BE2C (cell line): ENCODE measurements around the gene PRX.

Experiments
- DNase-seq: peaks from one replicate; pipeline ENCODE4 v3.0.0-alpha.2; 2020
- H3K27me3 ChIP-seq: fragments of 250-450 bp; sonication (Bioruptor Pico); 2 replicates; pipeline ENCODE4 v1.5.1; 2020; ENCODE audit warnings: mild to moderate bottlenecking
- H3K36me3 ChIP-seq: fragments of 250-450 bp; sonication (Bioruptor Pico); 2 replicates; pipeline ENCODE4 v1.5.1; 2020; ENCODE audit warnings: mild to moderate bottlenecking
- H3K4me1 ChIP-seq: fragments of 250-450 bp; sonication (Bioruptor Pico); 2 replicates; pipeline ENCODE4 v1.5.1; 2020
- H3K4me3 ChIP-seq: 2 replicates; pipeline ENCODE4 v1.5.1; 2011; ENCODE audit warnings: low read depth, low read length
- H3K9me3 ChIP-seq: fragments of 250-450 bp; sonication (Bioruptor Pico); 2 replicates; pipeline ENCODE4 v1.5.1; 2020
- CTCF ChIP-seq: IDR thresholded peaks from 2 replicates; pipeline ENCODE4 v1.5.1; 2012; ENCODE audit warnings: mild to moderate bottlenecking, low read depth, low read length

Gene PRX

GRCh38 chr19:40363069-40363468 lies 50.1 kb downstream of the PRX start:
- Histone ChIP-seq H3K4me1 (peaks cover 9% of the 10 kb centered on the region), H3K36me3 (peaks cover 11% of the 10 kb centered on the region), H3K9me3 (no peaks in the 10 kb centered on the region), H3K27me3 (no peaks in the 10 kb centered on the region), H3K4me3 (no peak overlapping the region)
- DNase-seq = no peak
- no peak for TF ChIP-seq CTCF

- DNase-seq = no peak
Observed at GRCh38 chr19:40362160-40362559, 51.0 kb downstream of the PRX start.

GRCh38 chr19:40360708-40361241 lies 52.4 kb downstream of the PRX start:
- no peak for TF ChIP-seq CTCF
- Histone ChIP-seq H3K4me1 (no peaks in the 10 kb centered on the region), H3K9me3 (no peaks in the 10 kb centered on the region), H3K27me3 (no peaks in the 10 kb centered on the region), H3K36me3 (no peaks in the 10 kb centered on the region), H3K4me3 (no peak overlapping the region)
- DNase-seq = no peak

More at GRCh38 chr19:40362160-40362559, 51.0 kb downstream of the PRX start:
- Histone ChIP-seq H3K4me3 (no peak overlapping the region), H3K9me3 (no peaks in the 10 kb centered on the region), H3K36me3 (peaks cover 4% of the 10 kb centered on the region), H3K27me3 (no peaks in the 10 kb centered on the region), H3K4me1 (peaks cover 9% of the 10 kb centered on the region)
- TF ChIP-seq CTCF = no peak

GRCh38 chr19:40360020-40360707 lies 53.0 kb downstream of the PRX start:
- DNase-seq = no peak
- Histone ChIP-seq H3K9me3 (no peaks in the 10 kb centered on the region), H3K4me1 (no peaks in the 10 kb centered on the region), H3K36me3 (no peaks in the 10 kb centered on the region), H3K27me3 (no peaks in the 10 kb centered on the region), H3K4me3 (no peak overlapping the region)
- TF ChIP-seq CTCF = no peak

GRCh38 chr19:40358773-40359172 lies 54.4 kb downstream of the PRX start:
- no peaks in the 10 kb centered on the region for H3K27me3 ChIP-seq
- H3K9me3 ChIP-seq = no peaks in the 10 kb centered on the region
- H3K4me3 ChIP-seq = no peak overlapping the region
- H3K4me1 ChIP-seq = no peaks in the 10 kb centered on the region
- no peaks in the 10 kb centered on the region for H3K36me3 ChIP-seq
- no peak for DNase-seq
- no peak for TF ChIP-seq CTCF

GRCh38 chr19:40357640-40358039 lies 55.5 kb downstream of the PRX start:
- no peaks in the 10 kb centered on the region for H3K36me3 ChIP-seq
- H3K4me1 ChIP-seq = no peaks in the 10 kb centered on the region
- DNase-seq = no peak
- TF ChIP-seq CTCF = no peak
- no peak overlapping the region for H3K4me3 ChIP-seq
- H3K27me3 ChIP-seq = no peaks in the 10 kb centered on the region
- H3K9me3 ChIP-seq = no peaks in the 10 kb centered on the region
